ENCODE data around the gene PHYHIPL. TPM values are rescaled to one million over a fixed set of nuclear protein-coding genes. Genes with fewer than 3 reads are reported as not detected.

The PHYHIPL gene
- total and polyA plus RNA-seq, 2 of the 8 experiments (the other 6 are each of a cell fraction or from before 2014, with no cell fraction given) = 0.23 to 0.48 TPM

GRCh38 chr10:59266321-59266720 is 89.9 kb downstream of the PHYHIPL start:
- Histone ChIP-seq H3K27ac (ENCODE audit: low read depth, low read length) (no peak overlapping the region), H4K91ac (replicated peaks; ENCODE audit: insufficient read length, low read length) (no peak overlapping the region), H3K18ac (ENCODE audit: extremely low read depth, low read length) (no peak overlapping the region), H3K4me1 (replicated peaks in 1 of 4; ENCODE audit: control insufficient read depth in 3 of 4, insufficient read depth in 4 of 4, low read length in 3 of 4) (no peaks in the 10 kb centered on the region), H3K14ac (ENCODE audit: insufficient read length) (no peak overlapping the region), H3K79me1 (ENCODE audit: low read depth, low read length) (no peaks in the 10 kb centered on the region), H3K27me3 (replicated peaks in 1 of 4; ENCODE audit: control insufficient read depth in 3 of 4, extremely low read depth in 1 of 4, insufficient read depth in 3 of 4, low read length in 3 of 4) (no peaks in the 10 kb centered on the region), H3K79me2 (ENCODE audit: control insufficient read depth in 1 of 2, insufficient read depth in 2 of 2, low read length in 2 of 2) (no peaks in the 10 kb centered on the region), H2AK5ac (ENCODE audit: low read depth, low read length) (no peak overlapping the region), H2BK20ac (ENCODE audit: low read length) (no peak overlapping the region), H2BK120ac (replicated peaks; ENCODE audit: low read depth, low read length) (no peak overlapping the region), H4K5ac (ENCODE audit: insufficient read length, low read depth, low read length) (no peak overlapping the region), H2BK12ac (ENCODE audit: low read depth, low read length) (no peak overlapping the region), H3K23me2 (ENCODE audit: low read depth, low read length) (no peaks in the 10 kb centered on the region), H2BK5ac (ENCODE audit: low read depth, low read length) (no peak overlapping the region), H4K8ac (ENCODE audit: extremely low read depth, insufficient read depth, low read length) (no peak overlapping the region), H3K4ac (replicated peaks; ENCODE audit: insufficient read length, low read depth, low read length) (no peak overlapping the region), H2AFZ (ENCODE audit: low read length) (no peak overlapping the region), H3K9me3 (ENCODE audit: insufficient read depth in 2 of 2, low read depth in 1 of 2, low read length in 1 of 2) (no peaks in the 10 kb centered on the region), H3K9ac (replicated peaks in 1 of 4; ENCODE audit: extremely low read depth in 1 of 4, low read depth in 3 of 4, low read length in 3 of 4) (no peak overlapping the region), H3K4me3 (ENCODE audit: extremely low read depth in 1 of 4, insufficient read depth in 2 of 4, low read depth in 3 of 4, low read length in 4 of 4) (no peak overlapping the region), H4K20me1 (replicated peaks in 1 of 2; ENCODE audit: control insufficient read depth in 1 of 2, insufficient read depth in 2 of 2, low read length in 2 of 2) (no peaks in the 10 kb centered on the region), H3K36me3 (ENCODE audit: control insufficient read depth in 2 of 4, insufficient read depth in 4 of 4, low read length in 3 of 4) (no peaks in the 10 kb centered on the region), H3K4me2 (ENCODE audit: insufficient read depth in 1 of 2, low read depth in 2 of 2, low read length in 2 of 2) (no peak overlapping the region), H3K23ac (ENCODE audit: insufficient read length) (no peak overlapping the region), H2BK15ac (ENCODE audit: low read length) (no peak overlapping the region), H3K56ac (replicated peaks; ENCODE audit: insufficient read length, low read depth, low read length) (peak overlapping the region; percentile 4)
- ChIA-PET POLR2A (ENCODE audit: partially characterized antibody) (no interaction called here), CTCF (ENCODE audit: partially characterized antibody) (no interaction called here)
- TF ChIP-seq NRF1 (IDR thresholded peaks at IDR 0.05; ENCODE audit: low read depth, low read length) (no peak), SRF (IDR thresholded peaks at IDR 0.05; ENCODE audit: low read depth, low read length) (no peak), TBP (IDR thresholded peaks at IDR 0.05; ENCODE audit: low read depth, low read length) (no peak), SP4 (IDR thresholded peaks at IDR 0.05; ENCODE audit: low read length) (no peak)
- FAIRE-seq (no peak), DNase-seq (ENCODE audit: low read depth in 1 of 2, low spot score in 2 of 2) (no peak)
- 81 to 100% methylated on average over 1 to 3 of the region's 3 CpGs for WGBS, 2 experiments (ENCODE audit: extremely low coverage in 1 of 2, insufficient coverage in 1 of 2, insufficient read length in 1 of 2, insufficient replicate concordance in 2 of 2, low coverage in 1 of 2, low lambda C conversion rate in 2 of 2, missing lambda C conversion rate in 1 of 2)
